HK-2 (cell line): ENCODE results near the gene ZNF467.

Experiments used
- DNase-seq: peaks from one replicate; pipeline ENCODE4 v3.0.0-alpha.2; 2018; ENCODE audit not compliant: unreplicated experiment

ZNF467 gene

DNA sequence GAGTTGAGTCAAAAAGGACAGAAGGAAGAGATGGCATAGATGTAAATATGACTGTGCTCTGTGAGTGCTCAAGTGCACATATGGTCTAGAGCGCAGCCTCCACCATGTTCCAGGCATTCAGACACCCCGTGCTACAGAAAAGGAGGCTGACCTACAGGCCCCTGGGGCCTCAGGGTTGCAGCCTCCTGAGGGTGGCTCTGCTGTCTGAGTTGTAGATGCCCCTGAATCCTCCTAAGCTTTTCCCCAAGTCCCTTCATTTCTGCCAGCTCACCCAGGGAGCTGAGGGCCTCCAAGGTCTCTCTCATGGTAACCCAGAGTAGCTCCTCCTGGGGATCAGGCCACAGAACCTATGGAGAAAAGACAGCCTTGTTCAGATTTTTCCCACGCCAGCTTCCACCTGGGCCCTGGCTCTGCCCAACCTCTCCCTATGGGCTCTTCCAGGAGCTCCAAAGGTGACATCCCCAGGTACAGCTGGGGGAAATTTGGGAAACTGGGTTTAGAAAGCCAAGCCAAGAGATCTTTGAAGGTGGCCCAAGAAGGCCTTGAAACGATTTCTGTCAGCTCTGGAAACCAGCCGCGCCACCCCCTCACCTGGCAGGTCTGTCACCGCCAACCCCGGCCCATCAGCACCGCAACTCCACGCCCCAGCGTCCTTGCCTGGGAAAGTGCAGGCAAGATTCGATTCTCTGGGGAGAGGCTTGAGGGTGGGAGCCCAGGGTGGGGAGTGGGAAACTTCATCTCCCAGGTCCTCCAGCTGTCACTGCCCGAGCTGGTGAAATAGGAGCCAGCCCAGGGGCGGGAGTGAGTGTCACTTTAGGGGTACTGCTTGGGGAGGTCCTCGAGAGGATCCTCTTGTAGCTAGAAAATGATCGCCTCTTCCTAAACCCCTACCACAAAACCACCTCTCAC, 2.4 kb downstream of the ZNF467 start:
- DNase-seq: no peak

DNA sequence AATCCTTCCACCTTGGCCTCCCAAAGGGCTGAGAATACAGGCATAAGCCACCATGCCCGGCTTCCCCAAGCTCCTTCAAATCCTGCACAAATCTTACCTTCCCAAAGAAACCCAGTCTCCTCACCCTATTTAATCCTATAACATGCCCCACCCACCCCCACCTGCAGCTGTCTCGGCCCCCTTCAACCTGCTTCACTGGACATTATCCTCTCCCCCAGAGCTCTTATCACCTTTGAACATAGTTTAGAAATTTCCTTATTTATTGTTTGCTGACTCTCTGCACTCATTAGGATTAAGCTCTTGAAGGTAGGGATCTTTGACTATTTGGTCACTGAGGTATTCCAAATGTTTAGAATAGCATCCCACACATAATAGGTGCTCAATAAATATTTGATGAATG, 3.5 kb downstream of the ZNF467 start:
- no peak for DNase-seq

DNA sequence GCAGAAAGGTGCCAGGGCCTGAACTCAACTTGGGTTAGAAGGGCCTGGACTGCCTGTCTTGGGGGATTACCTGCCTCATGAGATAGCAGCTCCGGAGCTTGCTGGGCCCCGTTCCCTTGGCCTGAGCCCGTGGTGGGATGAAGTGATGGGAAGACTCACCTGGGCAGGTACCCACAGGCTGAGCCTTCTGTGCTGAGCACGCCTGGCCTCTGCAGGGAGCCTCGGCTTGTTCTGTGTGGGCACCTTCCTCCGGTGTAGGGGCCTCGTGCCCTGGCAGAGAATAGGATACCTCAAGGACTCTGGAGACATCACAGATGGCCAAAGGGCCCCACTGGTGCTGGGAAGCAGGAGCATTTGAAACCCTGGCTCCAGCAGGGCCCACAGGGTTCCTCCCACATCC, 4.5 kb downstream of the ZNF467 start:
- no peak for DNase-seq

DNA sequence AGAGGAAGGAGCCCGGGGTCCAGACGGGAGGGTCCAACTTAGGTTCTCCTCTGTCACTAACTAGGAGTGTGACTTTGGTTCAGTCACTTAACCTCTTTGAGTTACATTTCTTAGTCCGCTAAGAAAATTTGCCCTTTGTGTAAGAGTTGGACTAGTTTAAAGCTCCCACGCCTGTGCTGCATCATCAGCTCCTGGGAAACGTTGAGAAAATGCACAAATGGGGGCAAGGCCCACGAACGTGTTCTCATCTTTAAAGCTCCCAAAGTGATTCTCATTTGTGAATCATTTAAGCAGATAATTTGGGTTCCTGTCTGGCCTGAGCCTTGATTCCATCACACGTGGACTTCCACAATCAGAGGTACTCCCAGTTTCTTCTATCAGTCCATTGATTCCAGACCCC, 6.3 kb downstream of the ZNF467 start:
- DNase-seq: no peak

DNA sequence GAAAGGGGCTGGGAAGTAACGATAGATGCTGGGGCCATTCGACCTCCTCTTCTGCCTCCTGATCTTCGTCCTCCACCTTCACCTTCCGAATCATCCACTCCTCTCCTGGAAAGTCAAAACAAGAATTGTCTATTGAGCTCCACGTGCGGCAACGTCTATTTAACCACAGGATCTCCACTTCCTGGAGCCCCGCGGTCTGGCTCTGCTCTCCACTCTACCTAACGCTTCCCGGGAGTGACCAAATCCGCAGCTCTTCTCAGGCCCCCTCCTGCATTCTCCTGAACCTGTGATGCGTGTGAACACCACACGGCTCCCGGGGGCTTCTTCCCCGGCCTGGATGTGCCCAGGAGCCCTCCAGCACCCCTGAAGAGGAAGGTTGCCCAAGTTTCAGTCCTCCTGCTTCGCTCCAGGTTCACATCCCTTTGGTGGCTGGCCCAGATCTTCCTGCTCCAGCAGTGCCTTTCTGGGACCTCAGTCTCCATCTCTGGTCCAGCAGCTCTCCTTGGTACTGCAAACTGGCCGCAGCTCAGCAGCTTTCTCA, 7.2 kb downstream of the ZNF467 start:
- DNase-seq: no peak

DNA sequence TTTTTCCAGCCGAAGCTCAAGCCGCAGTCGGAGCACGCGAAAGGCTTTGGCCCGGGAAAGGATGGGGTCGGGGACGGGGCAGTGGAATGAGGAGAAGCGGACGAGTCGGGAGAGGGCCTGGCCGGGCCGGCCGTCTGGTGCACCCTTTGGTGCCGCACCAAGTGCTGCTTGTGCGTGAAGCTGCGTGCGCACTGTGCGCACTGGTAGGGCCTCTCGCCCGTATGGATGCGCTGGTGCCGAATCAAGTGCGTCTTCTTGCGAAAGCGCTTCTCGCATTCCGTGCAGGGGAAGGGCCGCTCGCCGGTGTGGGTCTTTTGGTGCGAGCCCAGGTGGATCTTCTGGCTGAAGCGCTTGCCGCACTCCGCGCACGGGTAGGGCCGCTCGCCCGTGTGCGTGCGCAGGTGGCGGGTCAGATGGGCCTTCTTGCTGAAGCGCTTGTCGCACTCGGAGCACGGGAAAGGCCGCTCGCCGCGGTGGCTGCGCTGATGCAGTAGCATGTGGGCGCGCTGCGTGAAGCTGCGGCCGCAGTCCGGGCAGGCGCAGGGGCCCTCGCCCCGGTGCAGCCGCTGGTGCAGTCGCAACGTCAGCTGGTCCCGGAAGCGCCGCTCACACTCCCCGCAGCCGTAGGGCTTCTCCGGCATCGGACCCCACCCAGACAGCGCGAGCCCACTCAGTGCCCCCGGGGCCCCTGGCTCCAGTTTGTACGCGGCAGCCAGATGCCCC, 7.8 kb downstream of the ZNF467 start:
- no peak for DNase-seq

DNA sequence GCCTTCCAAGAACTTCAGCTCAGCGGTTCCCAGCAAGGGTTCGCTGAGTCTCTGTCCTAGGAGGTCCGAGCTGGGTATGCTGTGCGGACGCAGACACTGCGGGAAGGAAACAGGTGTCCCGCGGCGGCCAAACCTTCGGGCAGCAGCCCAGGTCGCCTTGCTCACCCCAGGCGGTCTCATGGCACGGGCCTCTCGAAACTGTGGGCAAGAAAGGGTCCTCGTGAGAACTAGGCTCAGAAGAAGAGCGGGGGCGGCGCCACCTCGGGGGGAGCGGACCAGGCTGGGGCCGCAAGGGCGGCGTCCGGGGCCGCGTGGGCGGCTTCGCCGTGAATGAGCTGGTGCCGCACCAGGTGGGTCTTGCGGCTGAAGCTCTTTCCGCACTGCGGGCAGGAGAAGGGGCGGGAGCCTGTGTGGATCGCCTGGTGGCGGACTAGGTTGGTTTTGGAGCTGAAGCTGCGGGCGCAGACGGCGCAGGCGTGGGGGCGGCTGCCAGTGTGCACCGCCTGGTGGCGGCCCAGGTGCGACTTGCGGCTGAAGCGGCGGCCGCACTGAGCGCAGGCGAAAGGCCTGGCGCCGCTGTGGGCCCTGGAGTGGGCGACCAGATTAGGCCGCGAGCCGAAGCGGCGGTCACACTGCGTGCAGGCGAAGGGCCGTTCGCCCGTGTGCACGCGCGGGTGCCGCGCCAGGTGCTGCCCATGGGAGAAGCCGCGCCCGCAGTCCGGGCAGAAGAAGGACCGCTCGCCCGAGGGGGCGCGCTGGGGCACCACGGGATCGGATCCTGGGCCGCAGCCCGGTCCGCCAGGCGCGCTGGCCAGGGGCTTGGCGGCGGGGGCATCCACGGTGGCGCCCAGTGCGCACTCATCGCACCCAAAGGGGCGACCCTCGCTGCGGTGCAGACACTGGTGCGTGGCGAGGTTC, 8.6 kb downstream of the ZNF467 start:
- no peak for DNase-seq

DNA sequence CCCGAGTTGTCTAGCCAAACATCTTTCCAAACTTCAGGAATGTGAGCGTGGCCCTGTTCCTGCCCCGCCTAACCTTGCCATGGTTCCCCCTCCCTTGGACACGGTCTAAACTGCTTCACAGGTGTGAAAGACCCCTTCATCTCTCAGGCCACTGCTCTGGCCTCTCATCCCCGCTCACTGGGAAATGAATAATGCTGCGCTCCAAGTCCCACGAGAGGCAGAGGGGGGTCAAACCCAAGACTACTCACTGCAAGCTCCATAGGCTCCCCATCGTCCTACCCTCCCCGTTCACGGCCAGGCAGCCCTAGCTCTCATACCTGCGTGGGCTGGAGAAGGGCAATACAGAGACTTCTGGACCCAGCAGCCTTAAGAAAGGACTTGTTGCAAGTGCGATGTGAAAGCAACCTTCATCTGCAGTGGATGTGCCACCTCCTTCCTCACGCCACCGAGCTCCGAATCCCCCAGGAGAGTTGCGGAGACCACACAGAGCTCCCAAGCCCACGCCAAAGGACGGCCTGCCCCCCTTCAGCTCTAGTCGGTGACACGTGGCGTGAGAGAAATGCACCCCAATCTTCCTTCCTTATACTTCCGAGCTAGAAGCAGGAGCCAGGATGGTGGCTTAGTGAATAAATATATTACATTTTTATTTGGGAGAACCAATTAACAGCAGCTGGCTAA, 9.7 kb downstream of the ZNF467 start:
- DNase-seq: no peak

DNA sequence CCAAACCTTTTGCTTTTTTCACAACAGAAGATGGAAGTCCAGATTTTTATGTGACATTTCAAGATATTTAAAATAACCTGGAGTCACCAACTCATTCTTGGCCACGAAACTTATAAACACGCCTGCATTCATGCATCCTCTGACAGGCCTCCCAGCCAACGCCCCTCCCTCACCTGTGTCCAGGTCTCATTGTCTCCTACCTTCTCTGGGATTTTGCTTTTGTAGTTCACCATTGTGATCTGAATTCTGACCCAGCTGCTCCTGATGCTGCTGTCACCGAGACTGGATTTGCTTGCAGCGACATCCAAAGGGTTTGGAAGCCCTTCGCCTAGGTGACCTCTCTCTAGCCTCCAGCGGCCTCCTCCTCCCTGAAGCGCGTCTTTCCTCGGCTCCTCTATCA, 10.8 kb downstream of the ZNF467 start:
- DNase-seq: no peak

DNA sequence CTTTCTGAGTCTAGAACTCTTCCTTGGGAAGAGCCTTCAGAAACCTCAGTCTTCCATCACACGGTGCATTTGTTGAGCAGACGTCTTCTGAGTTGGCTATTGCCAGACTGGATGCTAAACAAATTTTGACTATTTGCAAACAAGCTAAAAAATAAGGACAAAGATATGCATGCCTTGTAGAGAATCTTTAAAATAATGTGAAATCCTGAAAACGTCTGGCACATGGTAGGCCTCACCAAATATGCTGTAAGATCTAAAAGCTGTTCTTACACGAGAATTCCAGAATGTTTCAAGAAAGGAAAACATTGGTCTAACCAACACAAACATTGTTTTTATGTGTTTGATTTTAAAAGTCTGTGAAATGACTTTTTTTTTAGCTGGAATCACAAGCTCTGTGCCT, 11.3 kb downstream of the ZNF467 start:
- DNase-seq: no peak

DNA sequence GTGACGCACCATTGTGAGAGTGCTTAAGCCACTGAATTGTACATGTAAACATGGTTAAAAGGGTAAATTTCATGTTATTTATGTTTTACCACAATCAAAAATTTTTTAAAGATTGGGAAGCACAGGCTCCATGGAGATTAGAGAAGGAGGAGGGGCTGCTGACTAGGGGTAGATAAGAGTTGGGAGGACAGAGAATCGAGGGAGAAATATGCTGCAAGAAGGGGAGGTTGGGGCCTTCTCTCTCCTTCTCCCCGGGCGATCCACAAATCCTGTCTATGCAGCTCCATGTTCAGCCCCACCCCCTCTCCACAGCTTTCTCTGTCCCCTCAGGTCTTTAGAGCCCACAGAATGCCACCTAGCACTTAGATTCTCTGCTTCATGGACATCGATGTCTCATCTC, 12.1 kb downstream of the ZNF467 start:
- DNase-seq: no peak

DNA sequence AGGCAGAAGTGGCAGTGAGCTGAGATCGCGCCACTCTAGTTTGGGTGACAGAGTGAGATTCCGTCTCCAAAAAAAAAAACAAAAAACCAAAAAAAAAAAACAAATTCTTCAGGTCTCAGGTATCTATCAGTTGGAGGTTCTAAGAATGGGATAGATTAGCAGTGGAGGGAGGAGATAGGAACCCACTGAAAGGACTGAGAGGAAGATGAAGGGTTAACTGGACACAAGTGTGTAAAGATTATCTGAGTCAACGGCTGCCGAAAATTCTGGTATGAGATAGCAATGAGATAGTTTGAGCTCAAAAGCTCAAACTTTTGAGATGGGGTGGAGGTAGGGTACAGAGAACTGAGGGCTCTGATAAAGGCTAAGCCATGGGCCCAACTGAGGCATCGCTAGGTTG, 12.8 kb downstream of the ZNF467 start:
- DNase-seq: no peak

DNA sequence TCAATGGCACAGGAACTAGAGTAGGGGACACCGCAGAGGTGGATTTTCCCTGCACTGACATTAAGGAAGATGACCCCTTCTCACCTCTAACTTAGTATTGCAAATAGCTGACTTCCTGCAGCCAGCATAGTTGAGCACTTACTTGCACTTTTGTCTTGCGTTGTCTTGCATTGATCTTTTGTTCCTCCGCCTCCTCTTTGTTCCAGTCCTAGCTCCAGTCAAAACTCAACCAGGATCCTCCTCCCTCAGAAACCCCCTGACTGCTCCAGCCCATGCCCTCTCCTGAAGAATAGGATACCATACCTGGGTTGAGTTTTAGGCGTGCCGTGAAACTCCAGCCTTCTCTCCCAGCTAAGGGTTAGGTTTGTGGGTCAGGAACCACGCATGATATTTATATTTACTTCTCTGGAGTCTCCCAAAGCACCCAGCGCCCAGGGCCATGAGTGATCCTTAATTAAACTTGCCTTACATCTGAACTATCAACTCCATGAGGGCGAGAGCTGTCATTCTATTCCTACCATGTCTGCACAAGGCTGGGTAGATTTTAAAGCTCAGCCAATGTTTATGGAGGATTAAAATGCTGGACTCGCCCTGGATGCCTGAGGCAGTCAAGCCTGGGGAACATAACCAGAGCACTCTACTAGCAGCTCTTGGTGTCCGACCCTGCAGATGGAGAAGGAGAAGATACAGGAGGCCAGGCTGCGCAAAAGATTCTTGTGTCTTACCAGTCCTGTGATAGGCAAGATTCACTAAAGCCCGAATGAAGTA, 14.1 kb downstream of the ZNF467 start:
- DNase-seq: no peak

DNA sequence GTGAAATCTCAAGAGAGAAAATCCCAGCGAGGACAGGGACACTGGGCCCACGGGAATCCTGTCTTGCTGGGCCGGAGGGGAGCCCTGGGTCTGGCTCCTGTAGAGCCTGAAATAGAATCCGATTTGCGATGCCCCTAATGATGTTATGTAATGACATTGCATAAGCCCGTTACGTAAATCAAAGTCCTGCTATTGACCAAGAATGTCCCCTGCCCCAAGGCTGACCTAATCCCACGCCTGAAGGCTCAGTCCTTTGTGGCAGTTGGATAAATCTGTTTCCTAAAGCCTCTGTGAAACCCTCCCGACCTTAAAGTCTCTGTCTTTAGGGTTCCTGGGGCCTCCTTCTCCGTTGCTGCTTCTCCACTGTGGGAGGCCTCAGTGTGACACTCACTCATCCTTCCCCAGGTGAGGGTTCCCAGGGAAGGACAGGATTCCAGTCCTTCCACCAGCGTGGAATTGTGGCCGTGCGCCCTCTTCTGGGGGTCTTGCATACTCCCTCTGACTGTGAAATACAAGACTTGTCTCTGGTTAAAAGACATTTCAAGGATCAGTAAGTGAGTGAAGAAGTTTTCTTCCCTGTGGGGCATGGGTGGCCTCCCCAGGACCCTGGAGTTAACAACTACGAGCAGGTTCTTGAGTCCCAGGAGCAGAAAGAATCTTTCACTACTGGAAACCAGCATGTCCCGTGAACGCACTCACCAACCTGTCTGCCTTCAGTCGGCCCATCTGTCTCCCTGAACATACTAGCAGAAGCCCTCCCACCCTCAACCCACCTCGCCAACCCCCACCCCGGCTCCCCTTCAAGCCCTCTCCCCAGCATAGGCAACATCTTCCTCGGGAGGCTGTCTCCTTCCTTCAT, 19.8 kb downstream of the ZNF467 start:
- peak; percentile 46 for DNase-seq

DNA sequence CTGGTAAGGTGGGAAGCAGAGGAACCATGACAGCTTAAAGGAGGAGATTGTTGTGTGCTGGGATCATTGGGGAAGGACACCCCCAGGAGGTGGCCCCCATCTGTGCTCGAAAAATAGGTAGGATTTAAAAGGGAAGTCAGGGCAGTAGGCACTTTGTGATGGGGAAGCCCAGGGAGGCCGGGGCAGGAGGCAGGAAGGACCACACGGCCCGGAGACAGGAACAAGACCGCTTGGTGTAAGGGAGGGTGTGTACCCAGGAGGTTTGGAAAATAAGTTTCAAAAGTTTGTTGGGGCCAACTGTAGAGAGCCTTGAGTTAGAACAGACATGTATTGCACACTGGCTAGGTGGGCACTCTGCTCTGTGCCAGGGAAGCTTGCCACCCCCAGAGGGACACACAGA, 20.7 kb downstream of the ZNF467 start:
- DNase-seq: no peak

DNA sequence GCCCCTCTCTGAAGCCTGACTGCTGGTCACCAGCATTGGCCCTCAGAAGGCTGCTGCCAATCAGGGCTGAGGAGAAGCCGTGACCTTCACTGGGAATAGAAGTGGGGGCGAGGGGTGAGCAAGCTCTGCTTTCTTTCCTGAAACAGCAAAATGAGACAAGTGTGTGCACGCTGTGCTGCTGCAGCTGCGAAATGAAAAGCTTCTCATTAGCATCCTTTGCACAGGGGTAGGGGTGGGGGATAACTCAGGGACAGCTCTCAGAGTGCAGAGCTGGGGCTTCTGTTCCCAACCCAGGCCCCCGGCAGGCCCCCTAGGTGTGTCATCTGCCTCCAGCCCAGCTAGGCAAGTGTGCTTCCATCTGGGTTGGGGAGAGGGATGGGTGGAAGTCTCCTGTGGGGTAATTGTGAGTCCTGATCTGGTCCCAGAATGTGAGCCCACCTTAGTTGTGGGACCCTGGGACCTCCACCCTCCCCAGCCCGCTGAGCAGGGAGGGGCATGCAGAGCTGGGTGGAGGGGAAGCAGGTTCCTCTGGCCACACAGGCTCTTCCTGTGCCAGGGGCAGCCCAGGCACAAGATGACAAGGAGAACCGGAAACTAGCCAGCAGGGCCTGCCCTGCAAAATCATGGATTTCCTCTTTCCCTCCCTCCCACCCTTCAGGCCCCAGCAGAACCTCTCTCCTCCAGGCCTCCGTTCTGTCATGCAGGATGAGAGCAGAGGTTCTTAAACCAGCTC, 22.2 kb downstream of the ZNF467 start:
- DNase-seq: no peak

DNA sequence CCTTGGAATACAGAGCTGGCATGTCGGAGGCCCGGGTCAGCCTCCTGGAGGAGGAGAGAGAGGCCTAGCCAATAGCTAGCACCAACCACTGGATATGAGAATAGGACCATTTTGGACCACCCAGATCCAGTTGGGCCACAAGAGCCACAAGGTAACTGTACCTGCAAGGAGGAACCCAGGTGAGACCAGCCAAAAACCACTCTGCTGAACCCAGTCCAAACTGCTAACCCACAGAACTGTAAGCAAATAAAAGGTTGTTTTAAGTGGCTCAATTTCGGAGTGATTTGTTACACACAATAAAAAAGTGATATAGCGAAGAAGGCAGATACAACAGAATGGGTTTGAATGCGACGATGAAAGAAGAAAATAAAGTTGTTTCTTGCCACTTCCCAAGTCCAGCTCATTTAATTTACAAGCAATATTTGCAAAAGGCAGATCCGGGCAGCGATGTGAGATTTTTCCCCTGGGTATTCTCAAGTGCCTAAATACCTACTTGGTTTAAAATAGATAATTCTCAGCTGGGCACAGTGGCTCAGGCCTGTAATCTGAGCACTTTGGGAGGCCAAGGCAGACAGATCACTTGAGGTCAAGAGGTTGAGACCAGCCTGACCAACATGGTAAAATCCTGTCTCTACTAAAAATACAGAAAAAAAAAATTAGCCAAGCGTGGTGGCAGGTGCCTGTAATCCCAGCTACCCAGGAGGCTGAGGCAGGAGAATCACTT, 23.1 kb downstream of the ZNF467 start:
- DNase-seq: no peak
